ENCODE measurements around the gene MIEF2.
A peak's percentile ranks its signal among the peaks of the same experiment; 100 is the strongest.

The MIEF2 gene

GRCh38 chr17:18217412-18218015, 42.9 kb upstream of the MIEF2 start:
- H3K23ac ChIP-seq (ENCODE audit: low read depth, low read length, poor library complexity), result no peak overlapping the region
- peak overlapping the region; percentile 52 for H2AFZ ChIP-seq (ENCODE audit: low read length)
- H4K91ac ChIP-seq (ENCODE audit: low read depth, low read length, poor library complexity), result no peak overlapping the region
- no peak overlapping the region for H2BK120ac ChIP-seq (ENCODE audit: low read depth, low read length)
- H3K4me1 ChIP-seq (ENCODE audit: control insufficient read depth in 2 of 2, insufficient read depth in 1 of 2, low read depth in 1 of 2, low read length in 2 of 2), result peaks cover 3 to 8% of the 10 kb centered on the region in 2 donors
- H3K79me1 ChIP-seq (ENCODE audit: low read depth, low read length), result no peaks in the 10 kb centered on the region
- no peaks in the 10 kb centered on the region for H3K27me3 ChIP-seq (ENCODE audit: control insufficient read depth in 3 of 3, insufficient read depth in 3 of 3, low read depth in 1 of 3, low read length in 3 of 3)
- no peak overlapping the region for H3K4me3 ChIP-seq (ENCODE audit: low read length in 2 of 2)
- H4K8ac ChIP-seq (ENCODE audit: low read depth, low read length), result no peak overlapping the region
- peak; percentile 75 for DNase-seq (ENCODE audit: low spot score)
- H3K9me3 ChIP-seq (replicated peaks in 1 of 2; ENCODE audit: control insufficient read depth in 2 of 2, insufficient read depth in 1 of 2, low read depth in 1 of 2, low read length in 2 of 2), result no peaks in the 10 kb centered on the region
- H3K4ac ChIP-seq (ENCODE audit: low read length), result no peak overlapping the region
- no peak overlapping the region for H3K4me2 ChIP-seq (ENCODE audit: insufficient read depth, low read length, poor library complexity, severe bottlenecking)
- peak overlapping the region; percentile 32 for H2BK5ac ChIP-seq (ENCODE audit: low read length)
- peak overlapping the region; percentile 67 for H2AK5ac ChIP-seq (ENCODE audit: low read depth, low read length)
- H2BK12ac ChIP-seq (ENCODE audit: low read length), result peak overlapping the region; percentile 68
- H3K18ac ChIP-seq (ENCODE audit: low read length), result peak overlapping the region; percentile 6
- H2BK15ac ChIP-seq (ENCODE audit: low read length), result peak overlapping the region; percentile 86
- no peak overlapping the region for H3K9ac ChIP-seq (ENCODE audit: low read depth, low read length, poor library complexity)
- H3K14ac ChIP-seq (ENCODE audit: low read length), result no peak overlapping the region
- no peaks in the 10 kb centered on the region for H3K36me3 ChIP-seq (replicated peaks in 1 of 2; ENCODE audit: control insufficient read depth in 2 of 2, insufficient read depth in 2 of 2, low read length in 2 of 2)
- H3K27ac ChIP-seq (replicated peaks; ENCODE audit: low read length), result no peak overlapping the region
- WGBS, 2 donors (ENCODE audit: extremely low coverage in 2 of 2, insufficient read length in 2 of 2, insufficient replicate concordance in 1 of 2), result no CpG with 5 or more reads among the region's 6 CpGs

DNA sequence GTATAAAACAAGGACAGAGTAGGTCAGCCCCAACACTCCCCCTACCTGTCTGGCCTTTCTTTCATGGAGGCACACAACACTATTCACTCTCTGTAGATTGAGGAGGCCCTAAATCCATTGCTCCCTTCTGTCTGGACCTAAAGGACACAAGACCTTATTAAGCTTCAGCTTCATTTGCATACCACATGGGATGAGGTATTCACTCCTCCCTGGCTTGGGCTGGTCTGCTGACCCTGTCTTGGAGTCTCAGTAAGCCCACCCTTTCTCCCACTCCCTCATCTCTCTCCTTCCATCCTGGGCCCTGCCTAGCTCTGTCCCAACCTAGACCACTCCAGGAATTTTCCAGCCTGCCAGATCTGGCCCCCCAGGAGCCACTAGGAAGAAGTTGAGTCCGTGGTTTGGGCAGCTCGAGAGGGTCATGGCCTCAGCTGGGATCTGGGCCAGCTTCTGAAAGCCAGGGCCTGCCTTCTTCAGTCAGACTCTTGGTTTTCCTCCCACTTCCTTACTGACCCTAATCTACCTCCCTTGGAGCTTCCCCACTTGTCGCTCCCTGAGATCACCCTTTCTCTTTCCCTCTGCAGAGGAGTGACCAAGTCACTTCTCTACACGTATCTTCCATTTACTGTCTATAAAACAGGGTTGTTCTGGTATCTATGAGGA, 41.6 kb upstream of the MIEF2 start:
- Histone ChIP-seq H3K27ac (replicated peaks; ENCODE audit: low read length) (no peak overlapping the region), H3K4me3 (ENCODE audit: low read length in 2 of 2) (no peak overlapping the region), H2AFZ (ENCODE audit: low read length) (no peak overlapping the region), H3K9me3 (replicated peaks in 1 of 2; ENCODE audit: control insufficient read depth in 2 of 2, insufficient read depth in 1 of 2, low read depth in 1 of 2, low read length in 2 of 2) (no peaks in the 10 kb centered on the region), H2BK120ac (ENCODE audit: low read depth, low read length) (no peak overlapping the region), H3K23ac (ENCODE audit: low read depth, low read length, poor library complexity) (no peak overlapping the region), H3K27me3 (ENCODE audit: control insufficient read depth in 3 of 3, insufficient read depth in 3 of 3, low read depth in 1 of 3, low read length in 3 of 3) (no peaks in the 10 kb centered on the region), H3K4ac (ENCODE audit: low read length) (no peak overlapping the region), H3K4me1 (ENCODE audit: control insufficient read depth in 2 of 2, insufficient read depth in 1 of 2, low read depth in 1 of 2, low read length in 2 of 2) (peaks cover 3 to 10% of the 10 kb centered on the region in 2 donors), H2BK5ac (ENCODE audit: low read length) (no peak overlapping the region), H4K91ac (ENCODE audit: low read depth, low read length, poor library complexity) (no peak overlapping the region), H4K8ac (ENCODE audit: low read depth, low read length) (no peak overlapping the region), H2BK12ac (ENCODE audit: low read length) (no peak overlapping the region), H2BK15ac (ENCODE audit: low read length) (peak overlapping the region; percentile 23), H3K36me3 (replicated peaks in 1 of 2; ENCODE audit: control insufficient read depth in 2 of 2, insufficient read depth in 2 of 2, low read length in 2 of 2) (no peaks in the 10 kb centered on the region), H3K9ac (ENCODE audit: low read depth, low read length, poor library complexity) (no peak overlapping the region), H3K14ac (ENCODE audit: low read length) (no peak overlapping the region), H2AK5ac (ENCODE audit: low read depth, low read length) (peak overlapping the region; percentile 5), H3K18ac (ENCODE audit: low read length) (no peak overlapping the region), H3K79me1 (ENCODE audit: low read depth, low read length) (no peaks in the 10 kb centered on the region), H3K4me2 (ENCODE audit: insufficient read depth, low read length, poor library complexity, severe bottlenecking) (no peak overlapping the region)
- WGBS, 2 donors (ENCODE audit: extremely low coverage in 2 of 2, insufficient read length in 2 of 2, insufficient replicate concordance in 1 of 2), result no CpG with 5 or more reads among the region's 4 CpGs
- no peak for DNase-seq (ENCODE audit: low spot score)

- DNase-seq (ENCODE audit: low spot score), result no peak
Measured at GRCh38 chr17:18224053-18224386, 36.4 kb upstream of the MIEF2 start.

DNA sequence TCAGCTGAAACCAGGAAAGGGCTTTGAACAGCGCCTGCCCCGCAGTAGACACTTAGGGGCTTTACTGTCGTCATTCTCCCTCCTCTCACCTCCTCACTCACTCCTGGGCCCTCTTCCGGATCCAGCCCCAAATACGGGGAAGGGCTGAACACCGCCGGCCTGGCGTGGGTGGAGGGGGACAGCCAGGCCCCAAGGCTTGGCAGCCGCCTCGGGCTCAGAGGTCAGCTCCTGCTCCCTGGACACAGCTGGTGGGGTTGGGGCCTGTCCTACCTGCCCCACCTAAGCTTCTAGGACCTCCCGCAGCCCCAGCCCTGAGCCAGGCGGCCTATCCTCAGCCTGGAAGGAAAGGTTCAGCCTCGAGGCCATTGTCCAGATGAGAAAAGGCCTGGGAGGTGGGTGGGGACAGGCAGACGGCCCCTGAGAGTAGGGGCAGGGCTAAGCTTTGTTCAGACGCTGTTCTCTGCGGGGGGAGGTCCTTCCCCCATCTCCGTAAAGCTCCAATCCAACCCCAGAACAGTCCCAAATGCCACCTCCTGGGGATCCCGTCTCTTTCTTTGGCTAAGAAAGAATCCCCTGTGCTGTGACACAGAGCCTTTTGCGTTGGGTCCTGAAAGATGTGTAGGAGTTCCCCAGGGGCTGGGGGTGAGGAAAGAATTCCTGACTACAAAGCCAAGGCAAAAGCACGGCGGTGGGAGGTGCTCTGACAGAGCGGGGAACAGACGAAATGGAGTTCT, 35.9 kb upstream of the MIEF2 start:
- H3K23ac ChIP-seq (ENCODE audit: low read depth, low read length, poor library complexity), result no peak overlapping the region
- peak overlapping the region; percentile 99 for H3K27ac ChIP-seq (replicated peaks; ENCODE audit: low read length)
- peaks cover 29 to 31% of the 10 kb centered on the region in 2 donors for H3K4me1 ChIP-seq (ENCODE audit: control insufficient read depth in 2 of 2, insufficient read depth in 1 of 2, low read depth in 1 of 2, low read length in 2 of 2)
- peak overlapping the region; percentile 97 for H3K4me2 ChIP-seq (ENCODE audit: insufficient read depth, low read length, poor library complexity, severe bottlenecking)
- no CpG with 5 or more reads among the region's 23 CpGs for WGBS, 2 donors (ENCODE audit: extremely low coverage in 2 of 2, insufficient read length in 2 of 2, insufficient replicate concordance in 1 of 2)
- peak overlapping the region; percentile 97 for H4K91ac ChIP-seq (ENCODE audit: low read depth, low read length, poor library complexity)
- peak overlapping the region; percentile 86 for H2BK15ac ChIP-seq (ENCODE audit: low read length)
- peak overlapping the region; percentile 61 to 72 for H3K4me3 ChIP-seq (ENCODE audit: low read length in 2 of 2)
- H4K8ac ChIP-seq (ENCODE audit: low read depth, low read length), result peak overlapping the region; percentile 98
- no peaks in the 10 kb centered on the region for H3K27me3 ChIP-seq (ENCODE audit: control insufficient read depth in 3 of 3, insufficient read depth in 3 of 3, low read depth in 1 of 3, low read length in 3 of 3)
- H2AK5ac ChIP-seq (ENCODE audit: low read depth, low read length), result peak overlapping the region; percentile 98
- H2BK120ac ChIP-seq (ENCODE audit: low read depth, low read length), result peak overlapping the region; percentile 95
- peak overlapping the region; percentile 95 for H3K4ac ChIP-seq (ENCODE audit: low read length)
- H3K36me3 ChIP-seq (replicated peaks in 1 of 2; ENCODE audit: control insufficient read depth in 2 of 2, insufficient read depth in 2 of 2, low read length in 2 of 2), result peaks cover 0 to 2% of the 10 kb centered on the region in 2 donors
- no peak overlapping the region for H2BK12ac ChIP-seq (ENCODE audit: low read length)
- peak overlapping the region; percentile 100 for H2BK5ac ChIP-seq (ENCODE audit: low read length)
- H2AFZ ChIP-seq (ENCODE audit: low read length), result peak overlapping the region; percentile 88
- H3K14ac ChIP-seq (ENCODE audit: low read length), result peak overlapping the region; percentile 97
- H3K9me3 ChIP-seq (replicated peaks in 1 of 2; ENCODE audit: control insufficient read depth in 2 of 2, insufficient read depth in 1 of 2, low read depth in 1 of 2, low read length in 2 of 2), result no peaks in the 10 kb centered on the region
- DNase-seq (ENCODE audit: low spot score), result peak; percentile 95
- peak overlapping the region; percentile 83 for H3K9ac ChIP-seq (ENCODE audit: low read depth, low read length, poor library complexity)
- H3K18ac ChIP-seq (ENCODE audit: low read length), result peak overlapping the region; percentile 100
- H3K79me1 ChIP-seq (ENCODE audit: low read depth, low read length), result peaks cover 20% of the 10 kb centered on the region

More at GRCh38 chr17:18224053-18224386, 36.4 kb upstream of the MIEF2 start:
- Histone ChIP-seq H4K91ac (ENCODE audit: low read depth, low read length, poor library complexity) (no peak overlapping the region), H3K9me3 (replicated peaks in 1 of 2; ENCODE audit: control insufficient read depth in 2 of 2, insufficient read depth in 1 of 2, low read depth in 1 of 2, low read length in 2 of 2) (no peaks in the 10 kb centered on the region), H2BK12ac (ENCODE audit: low read length) (peak overlapping the region; percentile 36), H3K9ac (ENCODE audit: low read depth, low read length, poor library complexity) (peak overlapping the region; percentile 87), H3K18ac (ENCODE audit: low read length) (peak overlapping the region; percentile 97), H2BK15ac (ENCODE audit: low read length) (peak overlapping the region; percentile 11), H3K27me3 (ENCODE audit: control insufficient read depth in 3 of 3, insufficient read depth in 3 of 3, low read depth in 1 of 3, low read length in 3 of 3) (no peaks in the 10 kb centered on the region), H3K23ac (ENCODE audit: low read depth, low read length, poor library complexity) (no peak overlapping the region), H3K4me1 (ENCODE audit: control insufficient read depth in 2 of 2, insufficient read depth in 1 of 2, low read depth in 1 of 2, low read length in 2 of 2) (peaks cover 23 to 27% of the 10 kb centered on the region in 2 donors), H2AFZ (ENCODE audit: low read length) (peak overlapping the region; percentile 88), H3K4me2 (ENCODE audit: insufficient read depth, low read length, poor library complexity, severe bottlenecking) (peak overlapping the region; percentile 23), H3K4me3 (ENCODE audit: low read length in 2 of 2) (peak overlapping the region; percentile 19 to 61), H3K27ac (replicated peaks; ENCODE audit: low read length) (peak overlapping the region; percentile 99), H3K36me3 (replicated peaks in 1 of 2; ENCODE audit: control insufficient read depth in 2 of 2, insufficient read depth in 2 of 2, low read length in 2 of 2) (peaks cover 0 to 2% of the 10 kb centered on the region in 2 donors), H3K4ac (ENCODE audit: low read length) (no peak overlapping the region), H3K79me1 (ENCODE audit: low read depth, low read length) (peaks cover 18% of the 10 kb centered on the region), H2BK5ac (ENCODE audit: low read length) (peak overlapping the region; percentile 26), H4K8ac (ENCODE audit: low read depth, low read length) (no peak overlapping the region), H2AK5ac (ENCODE audit: low read depth, low read length) (no peak overlapping the region), H3K14ac (ENCODE audit: low read length) (no peak overlapping the region), H2BK120ac (ENCODE audit: low read depth, low read length) (peak overlapping the region; percentile 1)
- WGBS, 2 donors (ENCODE audit: extremely low coverage in 2 of 2, insufficient read length in 2 of 2, insufficient replicate concordance in 1 of 2), result no CpG with 5 or more reads among the region's 4 CpGs

Data from neuronal stem cell (in vitro differentiated cells).